Psoas muscle (tissue), 8 donors: ENCODE data around the gene ATP5F1A. TPM values are rescaled to one million over a fixed set of nuclear protein-coding genes. Genes with fewer than 3 reads are reported as not detected.

Experiments used
- ATAC-seq, 4 donors: fragments of 200-7000 bp; cut with Tn5 transposase; one replicate each; pipeline ENCODE4 v1.9.1; 2020; ENCODE audit warnings: moderate library complexity in 3 of 4, mild to moderate bottlenecking in 2 of 4
- DNase-seq, 2 donors: peaks; one replicate each; pipeline ENCODE4 v3.0.0-alpha.2; 2020
- H3K27ac ChIP-seq: fragments of 200-600 bp; one replicate; pipeline ENCODE4 v1.8.0; 2022
- H3K27me3 ChIP-seq, 3 donors: fragments of 200-600 bp in 1 of 3; one replicate each; pipeline versions ENCODE4 v1.6.1 to v1.8.0; 2013 to 2022; ENCODE audit warnings: low read length in 2 of 3, mild to moderate bottlenecking in 2 of 3, moderate library complexity in 1 of 3; ENCODE audit not compliant: insufficient read depth in 3 of 3
- H3K36me3 ChIP-seq, 2 donors: fragments of 200-600 bp in 1 of 2; one replicate each; pipeline versions ENCODE4 v1.6.1 to v1.8.0; 2013 to 2022; ENCODE audit warnings: low read depth in 1 of 2, mild to moderate bottlenecking in 1 of 2, moderate library complexity in 1 of 2; ENCODE audit not compliant: insufficient read depth in 1 of 2
- H3K4me1 ChIP-seq: fragments of 200-600 bp; one replicate; pipeline ENCODE4 v1.8.0; 2022
- H3K4me3 ChIP-seq: fragments of 200-600 bp; one replicate; pipeline ENCODE4 v1.8.0; 2022; ENCODE audit warnings: mild to moderate bottlenecking
- H3K9me3 ChIP-seq: fragments of 200-600 bp; one replicate; pipeline ENCODE4 v1.8.0; 2022
- CTCF ChIP-seq: fragments of 200-600 bp; IDR thresholded peaks from one replicate; pipeline ENCODE4 v1.8.0; 2022; ENCODE audit warnings: antibody characterized with exemption
- WGBS, 3 donors: extraction: QIAGEN DNeasy Blood & Tissue Kit; methylation state at CpG; one replicate each; pipeline versions ENCODE4 v1.1.6 to v1.1.7; 2013; 5-methylcytosine and 5-hydroxymethylcytosine counted together
- intact Hi-C, 2 donors: fragments of 100-400 bp; cut with DNase I; formaldehyde crosslinking; loops; one replicate each; pipeline versions ENCODE4 v1.11.0 to v1.14.2; 2022
- polyA plus RNA-seq, 3 donors: library from polyadenylated mRNA; stranded (reverse); fragments of 200-250 nt; gene quantifications; one replicate each; pipeline ENCODE4 v1.2.3, GENCODE V29; 2013
- total RNA-seq, 4 donors: library from RNA; stranded (reverse); fragmentation: NEBNext Ultra II Directional in 2 of 4; extraction: Animal tissue kit (Norgen Biotek cat#: 25700) in 2 of 4; gene quantifications; one replicate each; pipeline versions ENCODE4 v1.2.1 to v1.2.4, GENCODE V29; 2021 to 2023
- donor health status: healthy with polysubstance abuse.
- donor health status: DM: no; HTN: no; CAD: no; lungs with moderate emphysema.
- donor health status: Bipolar disorder and iron deficiency.
- donor health status: healthy.
- donor health status: DM: yes; HTN: yes; CAD: no.
- donor health status: DM: no; HTN: no; CAD: no.
- donor health status: DM: no; HTN: no; CAD: no.
- donor health status: DM: yes; HTN: yes; CAD: no.

ATP5F1A gene
- total and polyA plus RNA-seq, 7 donors = 654 to 1,102 (median 823) TPM

GRCh38 chr18:46109386-46109785, 11.3 kb upstream of the ATP5F1A start:
- 93 to 96% (median 95%) methylated on average over 5 of the region's 5 CpGs for WGBS, 3 donors
- TF ChIP-seq CTCF = no peak
- no peak for DNase-seq
- Histone ChIP-seq H3K4me3 (no peak overlapping the region), H3K27me3 (no peaks in the 10 kb centered on the region), H3K4me1 (peaks cover 11% of the 10 kb centered on the region), H3K36me3 (peaks cover 0 to 27% of the 10 kb centered on the region in 2 donors), H3K9me3 (no peaks in the 10 kb centered on the region), H3K27ac (no peak overlapping the region)
- intact Hi-C loops = no loop called here
- no peak for ATAC-seq

GRCh38 chr18:46104128-46104911, 6.2 kb upstream of the ATP5F1A start, which contains the start of gene HAUS1:
TSS of gene HAUS1 (plus strand) at chr18:46104385. CDS start at chr18:46104412, 27 bp downstream.
- peak within 1 kb of the TSS; percentile 78 for H3K27ac ChIP-seq
- peaks cover 0 to 19% of the 10 kb centered on the region in 2 donors for H3K36me3 ChIP-seq
- TF ChIP-seq CTCF = no peak
- peak; percentile 92 to 94 for DNase-seq
- peaks cover 13% of the 10 kb centered on the region for H3K4me1 ChIP-seq
- intact Hi-C loops = no loop called here
- H3K27me3 ChIP-seq = no peaks in the 10 kb centered on the region
- WGBS, 3 donors = 0 to 1% (median 0%) methylated on average over 54 to 57 of the region's 57 CpGs
- H3K4me3 ChIP-seq = peak within 1 kb of the TSS; percentile 88
- ATAC-seq = peak; percentile 95 to 99 (median 96)
- no peaks in the 10 kb centered on the region for H3K9me3 ChIP-seq

GRCh38 chr18:46099463-46099862, 1.4 kb upstream of the ATP5F1A start:
- H3K27ac ChIP-seq = peak overlapping the region; percentile 91
- WGBS, 3 donors = 96 to 98% (median 98%) methylated on average over 8 of the region's 8 CpGs
- ATAC-seq (no peak), DNase-seq (no peak)
- no peaks in the 10 kb centered on the region for H3K9me3 ChIP-seq
- peaks cover 24% of the 10 kb centered on the region for H3K4me1 ChIP-seq
- peaks cover 0 to 5% of the 10 kb centered on the region in 2 donors for H3K36me3 ChIP-seq
- no peak overlapping the region for H3K4me3 ChIP-seq
- TF ChIP-seq CTCF = no peak
- H3K27me3 ChIP-seq = no peaks in the 10 kb centered on the region
- intact Hi-C loops = no loop called here

GRCh38 chr18:46098616-46098933, 479 bp upstream of the ATP5F1A start:
- Histone ChIP-seq H3K36me3 (peaks cover 0 to 14% of the 10 kb centered on the region in 2 donors), H3K4me3 (peak overlapping the region; percentile 90), H3K4me1 (peaks cover 31% of the 10 kb centered on the region), H3K27me3 (no peaks in the 10 kb centered on the region), H3K9me3 (no peaks in the 10 kb centered on the region), H3K27ac (peak overlapping the region; percentile 91)
- intact Hi-C loops = no loop called here
- DNase-seq = no peak
- 16 to 20% (median 19%) methylated on average over 16 of the region's 16 CpGs for WGBS, 3 donors
- no peak for TF ChIP-seq CTCF
- no peak for ATAC-seq
